IMR-90 (cell line): ENCODE results near the gene NCLN.

Experiments
- BHLHE40 ChIP-seq: fragments of 150-350 bp; IDR thresholded peaks from 2 replicates; pipeline ENCODE4 v1.6.1; 2016; ENCODE audit warnings: mild to moderate bottlenecking, low read depth, low read length
- CEBPB ChIP-seq: IDR thresholded peaks from 2 replicates; pipeline ENCODE4 v1.6.1; 2012; ENCODE audit warnings: low read depth, low read length, improper control_type of control experiment
- MAFK ChIP-seq: IDR thresholded peaks from 2 replicates; pipeline ENCODE4 v1.6.1; 2012; ENCODE audit warnings: low read depth, low read length, improper control_type of control experiment
- MAZ ChIP-seq: IDR thresholded peaks from 2 replicates; pipeline ENCODE4 v1.6.1; 2012; ENCODE audit warnings: low read depth, mild to moderate bottlenecking, low read length, improper control_type of control experiment, moderate library complexity, borderline replicate concordance
- MXI1 ChIP-seq: IDR thresholded peaks from 2 replicates; pipeline ENCODE4 v1.6.1; 2012; ENCODE audit warnings: low read depth, mild to moderate bottlenecking, low read length, moderate library complexity, borderline replicate concordance
- POLR2A ChIP-seq: IDR thresholded peaks from 2 replicates; pipeline ENCODE4 v1.6.1; 2012; ENCODE audit warnings: mild to moderate bottlenecking, low read depth, low read length
- RAD21 ChIP-seq: IDR thresholded peaks from 2 replicates; pipeline ENCODE4 v1.6.1; 2012; ENCODE audit warnings: low read length, improper control_type of control experiment
- USF2 ChIP-seq: fragments of 150-350 bp; IDR thresholded peaks from 2 replicates; pipeline ENCODE4 v1.6.1; 2017; ENCODE audit warnings: mild to moderate bottlenecking, antibody characterized with exemption, low read length, low read depth
- TF ChIP-seq, protein P1 (sequence below): conservative IDR thresholded peaks from 2 replicates; pipeline ENCODE4 v1.5.1; 2012; ENCODE audit warnings: mild to moderate bottlenecking, low read depth, low read length, improper control_type of control experiment

GRCh38 chr19:3201911-3202310 lies 16.2 kb downstream of the NCLN start:
- TF ChIP-seq BHLHE40 (no peak), RAD21 (no peak), POLR2A (no peak), USF2 (no peak), MAZ (no peak), MXI1 (no peak), MAFK (no peak), CEBPB (no peak)
- TF ChIP-seq, protein P1, sequence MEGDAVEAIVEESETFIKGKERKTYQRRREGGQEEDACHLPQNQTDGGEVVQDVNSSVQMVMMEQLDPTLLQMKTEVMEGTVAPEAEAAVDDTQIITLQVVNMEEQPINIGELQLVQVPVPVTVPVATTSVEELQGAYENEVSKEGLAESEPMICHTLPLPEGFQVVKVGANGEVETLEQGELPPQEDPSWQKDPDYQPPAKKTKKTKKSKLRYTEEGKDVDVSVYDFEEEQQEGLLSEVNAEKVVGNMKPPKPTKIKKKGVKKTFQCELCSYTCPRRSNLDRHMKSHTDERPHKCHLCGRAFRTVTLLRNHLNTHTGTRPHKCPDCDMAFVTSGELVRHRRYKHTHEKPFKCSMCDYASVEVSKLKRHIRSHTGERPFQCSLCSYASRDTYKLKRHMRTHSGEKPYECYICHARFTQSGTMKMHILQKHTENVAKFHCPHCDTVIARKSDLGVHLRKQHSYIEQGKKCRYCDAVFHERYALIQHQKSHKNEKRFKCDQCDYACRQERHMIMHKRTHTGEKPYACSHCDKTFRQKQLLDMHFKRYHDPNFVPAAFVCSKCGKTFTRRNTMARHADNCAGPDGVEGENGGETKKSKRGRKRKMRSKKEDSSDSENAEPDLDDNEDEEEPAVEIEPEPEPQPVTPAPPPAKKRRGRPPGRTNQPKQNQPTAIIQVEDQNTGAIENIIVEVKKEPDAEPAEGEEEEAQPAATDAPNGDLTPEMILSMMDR: no peak
